Mucosa of rectum (tissue), 2 donors: ENCODE measurements around the gene DUSP8.

Source experiments
- H3K27ac ChIP-seq, 2 donors: one replicate each; pipeline ENCODE4 v1.7.0; 2013; ENCODE audit warnings: inconsistent platforms in 2 of 2, low read depth in 2 of 2, low read length in 2 of 2
- H3K27me3 ChIP-seq, 2 donors: one replicate each; pipeline ENCODE4 v1.7.0; 2013; ENCODE audit warnings: low read length in 2 of 2; ENCODE audit not compliant: control insufficient read depth in 2 of 2, insufficient read depth in 2 of 2
- H3K36me3 ChIP-seq, 2 donors: one replicate each; pipeline ENCODE4 v1.7.0; 2013; ENCODE audit warnings: low read length in 2 of 2; ENCODE audit not compliant: control insufficient read depth in 2 of 2, insufficient read depth in 2 of 2
- H3K4me1 ChIP-seq, 2 donors: one replicate each; pipeline ENCODE4 v1.7.0; 2013; ENCODE audit warnings: low read length in 2 of 2, mild to moderate bottlenecking in 1 of 2; ENCODE audit not compliant: control insufficient read depth in 2 of 2, insufficient read depth in 2 of 2
- H3K4me3 ChIP-seq, 2 donors: one replicate each; pipeline ENCODE4 v1.7.0; 2013; ENCODE audit warnings: low read length in 2 of 2
- H3K9ac ChIP-seq, 2 donors: one replicate each; pipeline ENCODE4 v1.7.0; 2013; ENCODE audit warnings: low read length in 2 of 2, low read depth in 1 of 2, mild to moderate bottlenecking in 1 of 2
- H3K9me3 ChIP-seq, 2 donors: one replicate each; pipeline ENCODE4 v1.7.0; 2013; ENCODE audit warnings: low read length in 2 of 2; ENCODE audit not compliant: control insufficient read depth in 2 of 2
- donor health status: healthy.
- donor health status: Normal muscosa, but diverticular disease.

The DUSP8 gene

DNA sequence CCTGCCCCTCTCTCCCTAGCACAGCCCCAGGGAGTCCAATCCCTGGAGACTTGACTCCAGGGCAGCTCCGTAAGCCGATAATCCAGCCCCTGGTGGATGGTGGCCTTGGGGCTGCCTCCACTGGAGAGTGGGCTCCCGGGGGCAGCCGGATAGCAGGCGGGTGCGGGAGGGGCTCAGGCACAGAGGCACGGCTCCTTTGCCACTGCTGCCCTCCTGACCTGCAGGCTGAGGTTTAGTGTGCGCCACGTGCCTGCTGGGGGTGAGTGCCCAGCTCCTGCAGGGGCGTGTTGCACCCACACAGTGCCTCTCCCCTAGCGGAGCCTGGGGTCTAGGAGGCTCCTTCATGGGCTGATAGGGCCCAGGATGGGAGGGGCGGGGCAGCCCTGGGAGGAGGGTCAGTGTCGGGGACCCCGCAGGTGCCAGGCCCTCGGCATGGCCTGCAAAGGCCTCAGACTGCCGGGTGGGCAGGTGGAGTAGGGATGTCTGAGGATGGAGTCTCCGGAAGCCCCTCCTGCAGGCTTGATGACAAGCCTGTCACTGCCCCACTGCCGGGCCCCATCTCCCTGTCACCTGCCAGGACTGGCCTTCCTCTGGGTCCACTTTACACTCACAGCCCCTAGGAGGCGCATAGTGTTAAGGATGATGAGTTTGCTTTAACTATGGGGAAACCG, 5.6 kb downstream of the DUSP8 start:
- no peak overlapping the region for H3K4me3 ChIP-seq
- H3K4me1 ChIP-seq, result peaks cover 32 to 46% of the 10 kb centered on the region in 2 donors
- no peaks in the 10 kb centered on the region for H3K27me3 ChIP-seq
- no peaks in the 10 kb centered on the region for H3K9me3 ChIP-seq
- no peak overlapping the region for H3K9ac ChIP-seq
- H3K36me3 ChIP-seq, result peaks cover 0 to 4% of the 10 kb centered on the region in 2 donors
- no peak overlapping the region for H3K27ac ChIP-seq

DNA sequence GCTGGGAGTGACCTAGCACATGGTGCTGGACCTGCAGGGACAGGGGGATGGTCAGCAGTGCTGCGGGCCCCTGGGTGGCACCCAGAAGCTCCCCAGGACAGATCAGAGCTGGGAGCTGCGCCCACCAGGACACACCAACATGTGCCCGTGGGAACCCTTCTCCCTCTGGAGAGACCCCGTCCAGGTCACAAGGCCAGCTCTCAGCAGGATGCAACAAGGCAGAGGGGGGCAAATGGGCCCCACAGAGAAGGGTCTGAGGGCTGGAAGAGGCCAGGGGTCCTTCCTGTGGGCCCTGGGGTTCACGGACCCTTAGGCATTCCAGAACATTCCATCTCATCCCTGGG, 6.2 kb downstream of the DUSP8 start:
- Histone ChIP-seq H3K4me1 (peaks cover 28 to 40% of the 10 kb centered on the region in 2 donors), H3K9ac (no peak overlapping the region), H3K4me3 (no peak overlapping the region), H3K27me3 (no peaks in the 10 kb centered on the region), H3K9me3 (no peaks in the 10 kb centered on the region), H3K36me3 (peaks cover 0 to 4% of the 10 kb centered on the region in 2 donors), H3K27ac (no peak overlapping the region)

DNA sequence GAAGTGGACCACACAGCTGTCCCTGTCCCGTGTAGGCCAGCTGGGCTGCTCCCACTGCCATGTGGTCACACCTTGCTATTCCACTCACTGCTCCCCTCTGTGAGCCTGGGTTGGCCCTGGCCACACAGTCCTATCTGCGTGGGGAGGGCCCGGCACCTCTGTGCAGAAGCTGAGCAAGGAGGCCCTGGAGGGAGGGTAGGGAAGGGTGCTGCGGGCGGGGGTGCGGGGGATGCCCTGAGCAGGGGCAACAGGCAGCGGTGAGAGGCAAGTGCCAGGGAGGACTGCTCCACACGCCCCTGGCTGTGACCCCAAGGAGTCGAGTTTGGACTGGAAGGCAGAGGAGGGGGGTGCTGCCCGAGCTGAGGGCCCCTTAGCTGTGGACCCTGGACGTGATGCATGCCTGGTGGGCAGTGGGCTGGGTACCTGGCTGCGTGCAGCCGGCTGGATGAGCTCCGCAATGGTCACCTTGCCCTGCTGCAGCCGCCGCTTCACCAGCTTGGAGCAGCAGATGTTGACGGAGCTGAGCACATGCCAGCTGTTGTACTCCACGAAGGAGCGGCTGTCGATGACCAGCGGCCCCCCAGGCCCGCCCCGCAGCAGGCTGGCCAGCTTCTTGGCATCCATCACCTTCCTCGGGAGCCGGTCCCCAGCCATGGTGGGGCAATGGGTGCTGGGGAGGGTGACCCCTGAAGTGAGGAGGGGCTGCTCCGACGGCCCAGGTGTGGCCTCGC, 6.7 kb downstream of the DUSP8 start:
- Histone ChIP-seq H3K4me3 (no peak overlapping the region), H3K36me3 (peaks cover 2 to 4% of the 10 kb centered on the region in 2 donors), H3K9ac (no peak overlapping the region), H3K4me1 (peaks cover 26 to 44% of the 10 kb centered on the region in 2 donors), H3K9me3 (no peaks in the 10 kb centered on the region), H3K27ac (no peak overlapping the region), H3K27me3 (no peaks in the 10 kb centered on the region)

DNA sequence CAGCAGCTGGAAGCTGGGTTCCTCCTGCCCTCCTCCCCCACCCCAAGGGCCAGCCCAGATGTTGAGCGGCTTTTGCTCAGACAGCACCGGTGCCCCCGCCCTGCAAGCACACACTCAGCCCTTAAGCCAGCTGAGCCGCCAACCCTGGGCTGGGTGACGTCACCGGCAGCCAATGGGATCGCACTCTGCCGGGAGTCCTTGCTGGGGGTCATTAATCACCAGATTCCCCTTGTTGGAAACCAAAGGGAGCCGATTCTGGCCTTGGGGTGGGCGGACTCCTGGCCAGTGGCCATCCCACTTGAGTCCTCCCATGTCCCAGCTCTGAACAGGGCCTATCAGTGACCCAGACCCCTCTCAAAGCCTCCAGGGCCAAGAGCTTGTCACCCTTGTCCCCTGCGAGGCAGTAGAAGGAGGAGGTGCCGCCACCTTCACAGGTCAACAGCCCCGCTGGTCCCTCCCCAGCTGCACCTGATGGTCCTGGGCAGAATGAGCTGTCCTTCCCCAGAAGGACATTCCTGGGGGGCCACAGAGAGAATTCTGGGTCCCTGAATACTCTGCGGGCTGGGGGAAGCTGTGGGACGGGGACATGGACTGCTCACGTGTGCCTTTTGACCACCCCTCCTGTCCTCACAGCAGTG, 7.4 kb downstream of the DUSP8 start:
- H3K27ac ChIP-seq, result no peak overlapping the region
- H3K9ac ChIP-seq, result no peak overlapping the region

DNA sequence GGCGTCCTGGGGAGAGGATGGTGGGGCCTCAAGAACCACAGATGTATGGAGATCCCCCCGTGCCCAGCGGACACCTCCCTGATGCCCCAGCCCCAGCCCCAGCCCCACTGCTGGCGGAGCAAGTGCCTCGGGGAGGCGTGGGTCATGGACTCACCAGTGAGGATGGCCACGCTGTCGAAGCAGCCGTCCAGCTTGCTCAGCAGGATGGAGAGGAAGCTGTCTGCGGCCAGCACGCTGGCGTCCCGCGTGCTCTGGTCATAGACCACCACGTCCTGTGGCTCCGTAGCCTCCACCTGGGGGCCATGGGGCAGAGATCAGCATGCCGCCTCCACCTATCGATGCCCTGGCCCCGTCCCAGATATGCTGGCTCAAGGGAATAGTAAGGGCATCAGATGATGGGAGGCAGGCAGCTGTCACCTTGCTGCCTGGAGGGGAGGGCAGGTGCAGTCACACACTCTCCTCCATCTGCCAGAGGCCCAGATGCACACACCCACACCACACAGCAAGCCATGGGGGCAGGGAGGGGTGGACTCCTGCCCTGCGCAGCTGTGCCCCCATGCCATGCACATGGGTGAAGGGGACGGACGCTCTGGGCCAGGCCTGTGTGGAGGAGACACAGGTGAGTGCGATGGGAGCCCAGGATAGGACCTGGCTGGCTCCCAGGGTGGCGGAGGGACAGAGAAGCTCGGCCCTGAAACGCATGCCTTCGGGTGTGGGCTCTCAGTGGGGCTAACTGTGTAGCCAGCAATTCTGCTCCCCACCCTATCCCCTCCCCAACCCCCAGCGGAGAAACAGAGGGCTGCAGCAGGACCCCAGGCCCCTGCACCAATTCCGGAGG, 8.2 kb downstream of the DUSP8 start:
- no peaks in the 10 kb centered on the region for H3K9me3 ChIP-seq
- no peak overlapping the region for H3K27ac ChIP-seq
- peaks cover 24 to 49% of the 10 kb centered on the region in 2 donors for H3K4me1 ChIP-seq
- H3K36me3 ChIP-seq, result peaks cover 4 to 6% of the 10 kb centered on the region in 2 donors
- no peak overlapping the region for H3K9ac ChIP-seq
- no peak overlapping the region for H3K4me3 ChIP-seq
- H3K27me3 ChIP-seq, result no peaks in the 10 kb centered on the region

More for the DNA sequence above, 7.4 kb downstream of the DUSP8 start:
- peaks cover 4 to 6% of the 10 kb centered on the region in 2 donors for H3K36me3 ChIP-seq
- no peaks in the 10 kb centered on the region for H3K9me3 ChIP-seq
- no peaks in the 10 kb centered on the region for H3K27me3 ChIP-seq
- H3K4me3 ChIP-seq, result no peak overlapping the region
- H3K4me1 ChIP-seq, result peaks cover 25 to 49% of the 10 kb centered on the region in 2 donors

DNA sequence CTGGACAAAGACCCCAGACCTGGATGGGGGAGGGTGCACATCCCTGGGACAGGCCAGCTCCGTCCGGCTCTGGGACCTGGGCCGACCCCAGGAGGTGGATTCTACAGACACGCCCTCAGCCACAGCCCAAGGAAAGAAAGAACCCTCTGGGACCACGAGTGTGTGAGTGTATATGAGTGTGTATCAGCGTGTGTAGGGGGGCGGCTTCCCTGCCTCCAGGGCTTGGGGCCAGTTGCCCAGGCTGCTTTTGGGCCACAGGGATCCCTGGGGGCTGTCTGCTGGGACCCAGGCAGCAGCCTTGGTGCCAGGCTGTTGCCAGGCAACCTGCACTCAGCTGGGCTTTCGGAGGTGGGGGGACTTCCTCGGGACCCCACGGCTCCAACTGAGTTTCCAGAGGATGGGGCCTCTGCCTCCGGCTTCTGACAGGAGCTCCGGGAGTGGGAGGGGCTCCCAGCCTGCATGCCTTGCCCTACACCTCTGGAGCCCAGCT, 8.9 kb downstream of the DUSP8 start:
- H3K9me3 ChIP-seq, result no peaks in the 10 kb centered on the region
- no peak overlapping the region for H3K9ac ChIP-seq
- H3K4me1 ChIP-seq, result peaks cover 26 to 49% of the 10 kb centered on the region in 2 donors
- no peak overlapping the region for H3K27ac ChIP-seq
- no peaks in the 10 kb centered on the region for H3K27me3 ChIP-seq
- H3K4me3 ChIP-seq, result no peak overlapping the region
- H3K36me3 ChIP-seq, result peaks cover 4 to 6% of the 10 kb centered on the region in 2 donors

DNA sequence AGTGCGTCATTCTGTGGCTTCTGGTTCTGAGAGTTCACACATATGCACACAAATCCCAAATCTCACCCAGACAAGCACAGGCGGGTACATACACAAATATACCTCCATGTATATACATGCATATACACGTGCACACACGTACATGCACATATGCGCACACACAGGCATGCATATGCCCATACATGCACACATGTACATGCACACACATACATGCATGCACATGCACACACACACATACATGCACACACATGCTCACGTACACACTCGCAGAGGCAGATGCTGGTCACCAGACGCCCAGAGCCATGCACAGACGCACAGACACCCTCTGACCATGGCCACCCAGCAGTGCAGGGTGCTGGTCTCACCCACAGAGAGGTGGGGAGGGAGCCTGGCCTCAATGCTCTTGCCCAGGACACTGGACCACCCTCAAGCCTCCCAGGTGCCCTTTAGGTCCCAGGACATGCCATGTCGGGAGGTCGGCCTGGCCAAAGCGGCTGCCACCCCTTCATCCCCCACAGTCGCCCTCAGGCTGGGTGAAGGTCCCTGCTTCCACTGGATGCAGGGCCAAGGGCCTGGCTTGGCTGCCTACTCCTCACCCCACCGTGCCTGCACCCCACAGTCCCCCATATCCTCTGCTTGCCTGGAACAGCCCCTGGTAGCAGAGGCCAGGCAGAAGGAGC, 9.5 kb downstream of the DUSP8 start:
- Histone ChIP-seq H3K36me3 (peaks cover 5 to 6% of the 10 kb centered on the region in 2 donors), H3K27ac (no peak overlapping the region), H3K9ac (no peak overlapping the region), H3K27me3 (no peaks in the 10 kb centered on the region), H3K4me1 (peaks cover 27 to 54% of the 10 kb centered on the region in 2 donors), H3K9me3 (no peaks in the 10 kb centered on the region), H3K4me3 (no peak overlapping the region)

DNA sequence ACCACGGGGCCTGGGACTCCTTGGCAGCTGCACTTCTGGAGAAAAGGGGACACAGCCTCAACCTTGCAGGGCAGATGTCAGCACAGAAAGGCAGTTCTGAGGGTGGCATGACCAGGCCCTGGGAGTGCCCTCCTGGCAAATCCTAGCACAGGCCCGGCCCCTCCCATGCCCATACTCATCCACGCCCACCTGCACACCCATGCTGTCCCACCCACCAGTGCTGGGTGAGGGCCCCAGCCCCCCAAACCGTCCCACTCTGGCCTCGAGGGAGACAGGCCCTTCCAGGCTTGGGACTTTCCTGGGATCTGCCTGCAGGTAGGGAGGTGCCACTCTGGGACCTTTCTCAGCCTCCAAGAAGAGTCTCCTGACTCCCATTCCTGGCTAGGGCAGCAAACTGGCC, 10.1 kb downstream of the DUSP8 start:
- peaks cover 24 to 50% of the 10 kb centered on the region in 2 donors for H3K4me1 ChIP-seq
- no peak overlapping the region for H3K9ac ChIP-seq
- H3K36me3 ChIP-seq, result peaks cover 6 to 8% of the 10 kb centered on the region in 2 donors
- H3K27me3 ChIP-seq, result no peaks in the 10 kb centered on the region
- no peak overlapping the region for H3K27ac ChIP-seq
- no peaks in the 10 kb centered on the region for H3K9me3 ChIP-seq
- H3K4me3 ChIP-seq, result no peak overlapping the region

DNA sequence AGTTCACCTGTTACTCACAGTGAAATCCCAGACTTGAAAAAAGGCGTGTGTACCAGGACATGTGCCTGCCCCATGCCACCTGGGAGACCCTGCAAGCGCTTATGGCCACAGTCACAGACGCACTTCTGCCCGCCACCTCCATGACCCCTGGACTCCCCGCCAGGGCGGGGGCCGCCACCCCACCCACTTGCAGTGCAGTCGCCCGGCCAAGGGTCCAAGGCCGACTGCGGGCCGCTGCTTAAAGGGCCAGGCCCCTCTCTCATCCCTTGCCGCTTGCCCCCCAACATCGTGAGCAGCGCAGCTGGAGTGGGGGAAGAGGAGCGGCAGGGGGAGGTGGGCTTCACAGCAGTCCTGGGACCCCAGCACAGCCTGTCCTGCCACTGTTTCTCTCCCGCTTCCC, 10.8 kb downstream of the DUSP8 start:
- H3K36me3 ChIP-seq, result peaks cover 6 to 8% of the 10 kb centered on the region in 2 donors
- no peak overlapping the region for H3K27ac ChIP-seq
- no peak overlapping the region for H3K9ac ChIP-seq
- H3K27me3 ChIP-seq, result no peaks in the 10 kb centered on the region
- no peaks in the 10 kb centered on the region for H3K9me3 ChIP-seq
- H3K4me1 ChIP-seq, result peaks cover 22 to 49% of the 10 kb centered on the region in 2 donors
- H3K4me3 ChIP-seq, result no peak overlapping the region
